Cardiac atrium fibroblast (primary cell): ENCODE results near the gene LDLRAD2. TPM values are rescaled to one million over a fixed set of nuclear protein-coding genes. Genes with fewer than 3 reads are reported as not detected.

ENCODE experiments used
- total RNA-seq: library from RNA; depleted of rRNA; stranded (reverse); fragments of >200 nt; gene quantifications from 2 replicates; pipeline ENCODE4 v1.2.3, GENCODE V29; 2015

Gene LDLRAD2, protein sequence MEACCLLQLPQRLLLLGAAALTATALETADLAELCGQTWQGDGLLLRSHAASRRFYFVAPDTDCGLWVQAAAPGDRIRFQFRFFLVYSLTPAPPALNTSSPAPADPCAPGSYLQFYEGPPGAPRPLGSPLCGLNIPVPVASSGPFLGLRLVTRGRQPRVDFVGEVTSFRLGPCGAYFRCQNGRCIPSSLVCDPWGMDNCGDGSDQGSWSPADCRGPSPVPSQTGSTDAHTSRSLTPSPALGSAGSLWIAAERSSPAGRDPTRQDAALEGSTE
- under 0.01 TPM in 1 of 2 replicates, not detected in the other for total RNA-seq

GRCh38 chr1:21811875-21812305 is at the start of gene LDLRAD2:
Gene LDLRAD2, plus strand, starts transcription at chr1:21812265. Its CDS starts 187 bp downstream, at chr1:21812452.

DNA sequence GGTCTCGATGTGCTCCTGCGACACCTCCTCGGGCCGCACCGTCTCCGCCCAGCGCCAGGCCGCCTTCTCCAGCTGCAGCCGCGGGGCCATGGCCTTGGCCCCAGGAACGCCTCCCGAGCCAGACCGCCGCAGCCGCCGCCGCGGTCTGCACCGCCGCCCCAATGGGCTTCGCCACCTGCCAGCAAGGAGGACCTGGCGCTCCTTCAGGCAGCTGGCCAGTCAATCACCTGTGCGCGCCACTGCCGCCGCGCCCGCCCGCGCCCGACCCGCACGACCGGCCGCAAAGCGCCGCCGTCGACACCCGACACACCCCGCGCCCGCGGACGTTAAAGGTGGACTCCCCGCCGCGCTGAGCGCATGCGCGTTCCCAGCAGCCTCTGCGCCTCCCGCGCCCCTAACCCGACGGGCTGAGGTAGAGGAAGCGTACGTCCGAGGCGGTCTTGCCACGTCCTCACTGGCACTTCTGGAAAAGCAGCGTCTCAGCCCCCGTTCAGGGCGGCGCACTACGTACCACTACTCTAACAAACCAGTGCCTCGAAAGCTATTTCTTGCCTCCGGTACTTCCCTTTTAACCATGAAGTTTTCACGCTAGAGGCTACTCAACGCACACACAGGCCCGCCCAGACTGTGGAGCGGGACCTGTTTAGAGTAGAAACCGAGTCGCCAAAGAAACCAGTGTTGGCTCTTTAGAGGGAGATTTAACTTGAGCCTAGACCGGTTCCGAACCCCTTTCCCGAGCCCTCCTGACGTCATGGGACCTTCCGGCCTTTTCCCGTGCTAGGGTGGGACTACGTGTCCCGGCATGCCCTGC is 29.0 kb upstream of the LDLRAD2 start, which contains the start of gene USP48:
Gene USP48 (minus strand): TSS at position 282 of the 811 bp plus-strand sequence. CDS start 192 bp downstream, at position 90.

Other genes starting within 250 kb of the LDLRAD2 start
- gene RAP1GAP, start 142.9 kb upstream of the LDLRAD2 start, total RNA-seq, result 0.36 and 0.49 TPM in 2 replicates
- 29.3 and 39.9 TPM in 2 replicates for gene USP48, start 29.1 kb upstream of the LDLRAD2 start, total RNA-seq
- gene HSPG2, start 125.0 kb downstream of the LDLRAD2 start, total RNA-seq, result 600 and 665 TPM in 2 replicates
- not detected in 2 replicates for gene CELA3B, start 164.8 kb downstream of the LDLRAD2 start, total RNA-seq
- not detected in 2 replicates for gene CELA3A, start 189.4 kb downstream of the LDLRAD2 start, total RNA-seq
- 278 and 290 TPM in 2 replicates for gene CDC42, start 240.4 kb downstream of the LDLRAD2 start, total RNA-seq